GM12874 (cell line): ENCODE measurements around the gene SLC43A1.

ENCODE experiments used
- CTCF ChIP-seq: IDR thresholded peaks from 2 replicates; pipeline ENCODE4 v1.5.1; 2011; ENCODE audit warnings: low read depth, mild to moderate bottlenecking, control low read depth, low read length, moderate library complexity; ENCODE audit not compliant: insufficient read depth

The SLC43A1 gene

GRCh38 chr11:57500926-57501325 is 14.6 kb downstream of the SLC43A1 start:
- no peak for TF ChIP-seq CTCF

DNA sequence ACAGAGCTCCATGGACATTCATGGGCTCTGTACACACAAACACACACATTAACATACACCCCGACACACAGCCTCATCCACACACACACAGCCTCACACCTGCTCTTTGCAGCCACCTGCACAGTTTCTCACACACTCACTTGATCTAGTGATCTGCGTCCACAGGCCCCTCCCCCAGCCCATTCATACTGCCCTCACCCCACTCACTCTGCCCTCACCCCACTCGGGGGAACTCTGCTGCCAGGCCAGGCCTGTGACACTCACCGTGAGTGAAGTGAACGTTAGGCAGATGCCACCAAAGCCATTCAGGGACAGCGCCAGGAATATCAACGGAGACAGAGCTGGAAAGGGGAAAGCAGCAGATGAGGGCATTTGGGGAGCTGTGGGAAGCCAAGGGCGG is 15.0 kb downstream of the SLC43A1 start:
- no peak for TF ChIP-seq CTCF

- no peak for TF ChIP-seq CTCF
These were observed 15.5 kb downstream of the SLC43A1 start for GRCh38 chr11:57499983-57500461.

DNA sequence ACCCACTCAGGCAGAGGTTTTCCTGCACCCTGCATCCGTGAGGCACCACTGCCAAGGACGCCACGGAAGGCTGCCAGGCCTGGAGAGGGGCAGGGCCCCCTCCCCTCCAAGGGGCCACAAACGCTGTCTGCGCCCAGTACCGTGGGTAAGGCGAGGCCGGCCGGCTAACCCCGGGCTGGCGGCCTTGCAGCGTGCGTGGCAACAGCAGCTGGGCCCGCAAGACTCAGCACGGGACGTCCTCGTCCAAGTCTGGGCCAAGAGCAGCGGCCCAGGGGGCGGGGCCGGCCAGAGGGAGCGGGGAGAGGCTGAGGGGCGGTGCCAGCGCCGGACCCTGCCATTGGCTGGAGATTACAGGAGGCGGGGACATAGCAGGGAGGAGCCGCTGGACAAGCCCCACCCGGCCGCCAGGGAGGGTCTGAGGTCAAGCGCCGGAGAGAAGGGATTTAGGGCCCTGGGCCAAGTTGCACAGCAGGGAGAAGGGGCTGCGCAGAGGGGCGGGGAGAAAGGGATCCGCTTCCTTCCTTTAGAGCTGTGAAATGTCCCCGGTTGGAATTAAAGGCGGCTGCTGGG is 16.0 kb downstream of the SLC43A1 start:
- no peak for TF ChIP-seq CTCF

- no peak for TF ChIP-seq CTCF
These were observed 17.0 kb downstream of the SLC43A1 start for GRCh38 chr11:57498540-57498939.

DNA sequence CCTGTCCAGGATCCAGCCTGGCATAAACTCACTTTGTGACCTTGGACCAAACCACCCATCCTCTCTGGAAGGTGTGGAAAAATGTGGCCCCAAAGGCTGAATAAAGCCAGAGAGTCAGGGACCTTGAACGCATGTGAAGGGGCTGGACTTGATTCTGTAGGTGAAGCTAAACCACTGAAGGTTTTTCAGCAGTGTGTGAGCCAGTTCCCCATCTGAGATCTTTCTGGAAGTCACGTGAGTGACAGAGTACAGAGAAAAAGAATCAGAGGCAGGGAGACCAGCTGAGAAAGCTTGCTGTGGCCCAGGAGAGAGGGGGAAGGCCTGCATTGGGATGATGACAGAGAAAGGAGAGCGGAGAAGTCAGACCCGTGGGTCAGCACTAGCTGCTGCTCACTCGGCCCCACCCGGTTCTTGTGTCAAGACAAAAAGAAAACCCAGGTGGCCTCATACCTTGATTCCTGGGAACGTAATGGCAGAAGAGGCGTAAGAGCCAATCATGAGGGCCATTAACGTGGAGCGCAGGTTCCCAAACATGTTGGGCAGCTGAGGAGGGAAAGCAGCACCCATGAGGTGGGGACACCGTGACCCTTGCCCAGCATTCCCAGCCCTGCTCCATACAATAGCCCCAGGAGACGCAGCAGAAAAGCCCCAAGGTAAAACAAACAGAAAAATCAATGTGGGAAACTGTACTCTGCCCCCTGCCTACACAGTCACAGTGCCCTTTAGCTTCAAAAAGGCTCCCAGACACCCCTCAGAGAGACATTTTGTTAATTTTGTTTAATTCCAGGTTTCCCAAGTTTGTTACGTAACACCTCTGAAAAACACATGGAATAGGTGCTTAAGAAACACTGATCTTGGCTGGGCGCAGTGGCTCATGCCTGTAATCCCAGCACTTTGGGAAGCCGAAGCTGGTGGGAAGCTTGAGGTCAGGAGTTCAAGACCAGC is 17.9 kb downstream of the SLC43A1 start:
- no peak for TF ChIP-seq CTCF

DNA sequence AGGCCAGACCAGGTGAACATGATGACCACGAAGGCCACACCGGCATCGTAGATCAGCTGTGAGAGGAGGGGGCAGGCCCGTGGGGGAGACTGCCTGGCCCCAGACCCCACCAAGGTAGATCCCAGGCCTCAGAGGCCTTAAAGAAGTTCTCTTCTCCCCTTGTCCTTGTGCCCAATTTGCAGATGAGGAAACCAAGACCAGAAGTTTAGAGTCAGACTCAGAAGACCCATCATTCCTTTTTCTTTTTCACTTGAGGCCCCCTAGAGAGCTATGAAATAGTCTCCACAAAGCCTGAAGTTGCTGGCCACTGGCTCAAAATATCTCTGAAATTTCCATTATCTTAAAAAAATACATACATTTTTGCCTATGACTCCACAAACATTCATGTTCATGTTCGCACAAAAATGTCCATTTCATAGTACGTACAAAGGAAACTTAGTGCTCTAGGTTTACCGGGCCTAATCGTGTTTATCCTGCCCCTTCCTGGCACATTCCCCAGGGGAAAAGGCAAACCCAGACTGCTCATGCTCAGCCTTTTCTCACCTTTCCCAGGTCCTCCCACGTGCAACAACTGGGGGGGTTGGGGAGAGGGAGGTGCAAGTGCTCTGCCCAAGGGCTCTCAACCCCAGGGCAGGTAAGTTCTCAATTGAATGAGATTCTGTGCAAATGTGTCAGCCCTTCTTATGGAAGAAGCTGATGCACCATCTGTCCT is 19.2 kb downstream of the SLC43A1 start:
- TF ChIP-seq CTCF = no peak
